HepG2 (cell line): ENCODE data around the gene OR7D2. TPM values are rescaled to one million over a fixed set of nuclear protein-coding genes. Genes with fewer than 3 reads are reported as not detected.
A peak's percentile ranks its signal among the peaks of the same experiment; 100 is the strongest.

Experiments used
- DBP ChIP-seq: sonication (generic); formaldehyde crosslinking; IDR thresholded peaks from 2 replicates; pipeline ENCODE4 v1.4.0; 2020; ENCODE audit warnings: missing genetic modification reagents; ENCODE audit errors: not compliant biosample characterization
- FOXA1 ChIP-seq, 2 experiments: fragments of 450-650 bp in 1 of 2; sonication (generic) in 1 of 2; formaldehyde crosslinking in 1 of 2; IDR thresholded peaks; 2 replicates each; pipeline versions ENCODE4 v1.4.0 to v1.6.1; 2016 to 2020; ENCODE audit warnings: missing genetic modification reagents in 1 of 2
- GATAD2A ChIP-seq: IDR thresholded peaks from 2 replicates; pipeline ENCODE4 v1.6.1; 2016
- LCORL ChIP-seq, 2 experiments: fragments of 450-650 bp in 1 of 2; sonication (generic) in 1 of 2; formaldehyde crosslinking in 1 of 2; IDR thresholded peaks; 2 replicates each; pipeline versions ENCODE4 v1.5.0 to v1.6.1; 2017 to 2020; ENCODE audit warnings: antibody characterized with exemption in 1 of 2, missing genetic modification reagents in 1 of 2
- MYC ChIP-seq: sonication (generic); formaldehyde crosslinking; IDR thresholded peaks from 2 replicates; pipeline ENCODE4 v1.9.0; 2021; ENCODE audit warnings: missing genetic modification reagents, borderline replicate concordance
- PRPF4 ChIP-seq: fragments of 200-400 bp; formaldehyde crosslinking; IDR thresholded peaks from 2 replicates; pipeline ENCODE4 v1.6.1; 2016; ENCODE audit warnings: low read length, low read depth; ENCODE audit not compliant: poor library complexity, severe bottlenecking
- RCOR2 ChIP-seq: IDR thresholded peaks from 2 replicates; pipeline ENCODE4 v1.6.1; 2016; ENCODE audit warnings: missing biosample characterization, missing genetic modification reagents
- SMARCE1 ChIP-seq: fragments of 450-650 bp; IDR thresholded peaks from 2 replicates; pipeline ENCODE4 v1.6.1; 2017; ENCODE audit warnings: borderline replicate concordance
- ZBTB42 ChIP-seq: sonication (generic); formaldehyde crosslinking; IDR thresholded peaks from 2 replicates; pipeline ENCODE4 v1.5.0; 2020; ENCODE audit warnings: mild to moderate bottlenecking, missing genetic modification reagents
- ZNF496 ChIP-seq: sonication (generic); formaldehyde crosslinking; IDR thresholded peaks from 2 replicates; pipeline ENCODE4 v1.8.1; 2023; ENCODE audit warnings: mild to moderate bottlenecking, moderate library complexity, missing genetic modification reagents; ENCODE audit not compliant: insufficient replicate concordance
- ZNF530 ChIP-seq: sonication (generic); formaldehyde crosslinking; IDR thresholded peaks from 2 replicates; pipeline ENCODE4 v1.5.0; 2020; ENCODE audit warnings: low read depth, mild to moderate bottlenecking, missing genetic modification reagents
- ZNF761 ChIP-seq: sonication (generic); formaldehyde crosslinking; conservative IDR thresholded peaks from 2 replicates; pipeline ENCODE4 v1.4.0; 2020; ENCODE audit warnings: mild to moderate bottlenecking, missing genetic modification reagents
- ZSCAN9 ChIP-seq: IDR thresholded peaks from 2 replicates; pipeline ENCODE4 v1.6.1; 2016; ENCODE audit warnings: borderline replicate concordance
- polyA plus RNA-seq, 8 experiments: library from polyadenylated mRNA; depleted of rRNA in 3 of 8; stranded (reverse) in 7 of 8; unstranded in 1 of 8; fragments of >200 nt; fragmentation: Illumina TruSeq in 4 of 8; extraction: Trizol in 4 of 8; gene quantifications; 2 replicates each; pipeline versions ENCODE4 v1.2.1 to v1.2.3, GENCODE V29; 2011 to 2016; ENCODE audit warnings: low read depth in 4 of 8, missing spikeins in 1 of 8, mixed read lengths in 1 of 8; ENCODE audit not compliant: insufficient read depth in 1 of 8
- total RNA-seq, 5 experiments: library from RNA; depleted of rRNA; stranded (reverse); fragments of >200 nt; fragmentation: Illumina TruSeq; extraction: Trizol; gene quantifications; 2 replicates each; pipeline ENCODE4 v1.2.3, GENCODE V29; 2016; ENCODE audit warnings: low read depth in 1 of 5
- TF ChIP-seq, protein P1 (sequence below): sonication (generic); formaldehyde crosslinking; IDR thresholded peaks from 2 replicates; pipeline ENCODE4 v1.4.0; 2020; ENCODE audit warnings: missing genetic modification reagents, borderline replicate concordance
- TF ChIP-seq, protein P2 (sequence below): sonication (generic); formaldehyde crosslinking; IDR thresholded peaks from 2 replicates; pipeline ENCODE4 v1.4.0; 2020; ENCODE audit warnings: missing genetic modification reagents
- TF ChIP-seq, protein P3 (sequence below): sonication (generic); formaldehyde crosslinking; IDR thresholded peaks from 2 replicates; pipeline ENCODE4 v1.5.1; 2020; ENCODE audit warnings: mild to moderate bottlenecking, missing genetic modification reagents, borderline replicate concordance

OR7D2 gene
- total and polyA plus RNA-seq, 2 of the 13 experiments (the other 11 are each of a cell fraction or from before 2014, with no cell fraction given), result 0.07 TPM; not detected in 1

- TF ChIP-seq, protein P1, sequence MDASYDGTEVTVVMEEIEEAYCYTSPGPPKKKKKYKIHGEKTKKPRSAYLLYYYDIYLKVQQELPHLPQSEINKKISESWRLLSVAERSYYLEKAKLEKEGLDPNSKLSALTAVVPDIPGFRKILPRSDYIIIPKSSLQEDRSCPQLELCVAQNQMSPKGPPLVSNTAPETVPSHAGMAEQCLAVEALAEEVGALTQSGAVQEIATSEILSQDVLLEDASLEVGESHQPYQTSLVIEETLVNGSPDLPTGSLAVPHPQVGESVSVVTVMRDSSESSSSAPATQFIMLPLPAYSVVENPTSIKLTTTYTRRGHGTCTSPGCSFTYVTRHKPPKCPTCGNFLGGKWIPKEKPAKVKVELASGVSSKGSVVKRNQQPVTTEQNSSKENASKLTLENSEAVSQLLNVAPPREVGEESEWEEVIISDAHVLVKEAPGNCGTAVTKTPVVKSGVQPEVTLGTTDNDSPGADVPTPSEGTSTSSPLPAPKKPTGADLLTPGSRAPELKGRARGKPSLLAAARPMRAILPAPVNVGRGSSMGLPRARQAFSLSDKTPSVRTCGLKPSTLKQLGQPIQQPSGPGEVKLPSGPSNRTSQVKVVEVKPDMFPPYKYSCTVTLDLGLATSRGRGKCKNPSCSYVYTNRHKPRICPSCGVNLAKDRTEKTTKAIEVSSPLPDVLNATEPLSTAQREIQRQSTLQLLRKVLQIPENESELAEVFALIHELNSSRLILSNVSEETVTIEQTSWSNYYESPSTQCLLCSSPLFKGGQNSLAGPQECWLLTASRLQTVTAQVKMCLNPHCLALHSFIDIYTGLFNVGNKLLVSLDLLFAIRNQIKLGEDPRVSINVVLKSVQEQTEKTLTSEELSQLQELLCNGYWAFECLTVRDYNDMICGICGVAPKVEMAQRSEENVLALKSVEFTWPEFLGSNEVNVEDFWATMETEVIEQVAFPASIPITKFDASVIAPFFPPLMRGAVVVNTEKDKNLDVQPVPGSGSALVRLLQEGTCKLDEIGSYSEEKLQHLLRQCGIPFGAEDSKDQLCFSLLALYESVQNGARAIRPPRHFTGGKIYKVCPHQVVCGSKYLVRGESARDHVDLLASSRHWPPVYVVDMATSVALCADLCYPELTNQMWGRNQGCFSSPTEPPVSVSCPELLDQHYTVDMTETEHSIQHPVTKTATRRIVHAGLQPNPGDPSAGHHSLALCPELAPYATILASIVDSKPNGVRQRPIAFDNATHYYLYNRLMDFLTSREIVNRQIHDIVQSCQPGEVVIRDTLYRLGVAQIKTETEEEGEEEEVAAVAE (CRISPR knock-in tag), result no peak
- TF ChIP-seq, protein P2, sequence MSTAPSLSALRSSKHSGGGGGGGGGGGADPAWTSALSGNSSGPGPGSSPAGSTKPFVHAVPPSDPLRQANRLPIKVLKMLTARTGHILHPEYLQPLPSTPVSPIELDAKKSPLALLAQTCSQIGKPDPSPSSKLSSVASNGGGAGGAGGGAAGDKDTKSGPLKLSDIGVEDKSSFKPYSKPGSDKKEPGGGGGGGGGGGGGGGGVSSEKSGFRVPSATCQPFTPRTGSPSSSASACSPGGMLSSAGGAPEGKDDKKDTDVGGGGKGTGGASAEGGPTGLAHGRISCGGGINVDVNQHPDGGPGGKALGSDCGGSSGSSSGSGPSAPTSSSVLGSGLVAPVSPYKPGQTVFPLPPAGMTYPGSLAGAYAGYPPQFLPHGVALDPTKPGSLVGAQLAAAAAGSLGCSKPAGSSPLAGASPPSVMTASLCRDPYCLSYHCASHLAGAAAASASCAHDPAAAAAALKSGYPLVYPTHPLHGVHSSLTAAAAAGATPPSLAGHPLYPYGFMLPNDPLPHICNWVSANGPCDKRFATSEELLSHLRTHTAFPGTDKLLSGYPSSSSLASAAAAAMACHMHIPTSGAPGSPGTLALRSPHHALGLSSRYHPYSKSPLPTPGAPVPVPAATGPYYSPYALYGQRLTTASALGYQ (CRISPR knock-in tag), result no peak
- TF ChIP-seq PRPF4, result no peak
- no peak for TF ChIP-seq FOXA1 (IDR thresholded peaks at IDR 0.05)
- TF ChIP-seq FOXA1 (CRISPR knock-in tag; IDR thresholded peaks at IDR 0.05), result no peak
- no peak for TF ChIP-seq SMARCE1
- TF ChIP-seq, protein P3, sequence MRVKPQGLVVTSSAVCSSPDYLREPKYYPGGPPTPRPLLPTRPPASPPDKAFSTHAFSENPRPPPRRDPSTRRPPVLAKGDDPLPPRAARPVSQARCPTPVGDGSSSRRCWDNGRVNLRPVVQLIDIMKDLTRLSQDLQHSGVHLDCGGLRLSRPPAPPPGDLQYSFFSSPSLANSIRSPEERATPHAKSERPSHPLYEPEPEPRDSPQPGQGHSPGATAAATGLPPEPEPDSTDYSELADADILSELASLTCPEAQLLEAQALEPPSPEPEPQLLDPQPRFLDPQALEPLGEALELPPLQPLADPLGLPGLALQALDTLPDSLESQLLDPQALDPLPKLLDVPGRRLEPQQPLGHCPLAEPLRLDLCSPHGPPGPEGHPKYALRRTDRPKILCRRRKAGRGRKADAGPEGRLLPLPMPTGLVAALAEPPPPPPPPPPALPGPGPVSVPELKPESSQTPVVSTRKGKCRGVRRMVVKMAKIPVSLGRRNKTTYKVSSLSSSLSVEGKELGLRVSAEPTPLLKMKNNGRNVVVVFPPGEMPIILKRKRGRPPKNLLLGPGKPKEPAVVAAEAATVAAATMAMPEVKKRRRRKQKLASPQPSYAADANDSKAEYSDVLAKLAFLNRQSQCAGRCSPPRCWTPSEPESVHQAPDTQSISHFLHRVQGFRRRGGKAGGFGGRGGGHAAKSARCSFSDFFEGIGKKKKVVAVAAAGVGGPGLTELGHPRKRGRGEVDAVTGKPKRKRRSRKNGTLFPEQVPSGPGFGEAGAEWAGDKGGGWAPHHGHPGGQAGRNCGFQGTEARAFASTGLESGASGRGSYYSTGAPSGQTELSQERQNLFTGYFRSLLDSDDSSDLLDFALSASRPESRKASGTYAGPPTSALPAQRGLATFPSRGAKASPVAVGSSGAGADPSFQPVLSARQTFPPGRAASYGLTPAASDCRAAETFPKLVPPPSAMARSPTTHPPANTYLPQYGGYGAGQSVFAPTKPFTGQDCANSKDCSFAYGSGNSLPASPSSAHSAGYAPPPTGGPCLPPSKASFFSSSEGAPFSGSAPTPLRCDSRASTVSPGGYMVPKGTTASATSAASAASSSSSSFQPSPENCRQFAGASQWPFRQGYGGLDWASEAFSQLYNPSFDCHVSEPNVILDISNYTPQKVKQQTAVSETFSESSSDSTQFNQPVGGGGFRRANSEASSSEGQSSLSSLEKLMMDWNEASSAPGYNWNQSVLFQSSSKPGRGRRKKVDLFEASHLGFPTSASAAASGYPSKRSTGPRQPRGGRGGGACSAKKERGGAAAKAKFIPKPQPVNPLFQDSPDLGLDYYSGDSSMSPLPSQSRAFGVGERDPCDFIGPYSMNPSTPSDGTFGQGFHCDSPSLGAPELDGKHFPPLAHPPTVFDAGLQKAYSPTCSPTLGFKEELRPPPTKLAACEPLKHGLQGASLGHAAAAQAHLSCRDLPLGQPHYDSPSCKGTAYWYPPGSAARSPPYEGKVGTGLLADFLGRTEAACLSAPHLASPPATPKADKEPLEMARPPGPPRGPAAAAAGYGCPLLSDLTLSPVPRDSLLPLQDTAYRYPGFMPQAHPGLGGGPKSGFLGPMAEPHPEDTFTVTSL, result no peak
- no peak for TF ChIP-seq ZBTB42 (CRISPR knock-in tag)
- TF ChIP-seq MYC (CRISPR knock-in tag), result peak; percentile 9; the same call in 1 of the 2 replicates
- no peak for TF ChIP-seq RCOR2
- TF ChIP-seq DBP (CRISPR knock-in tag), result no peak
- no peak for TF ChIP-seq ZNF761 (CRISPR knock-in tag)
- TF ChIP-seq ZNF496 (CRISPR knock-in tag), result no peak
- no peak for TF ChIP-seq LCORL (IDR thresholded peaks at IDR 0.05)
- TF ChIP-seq LCORL (CRISPR knock-in tag; IDR thresholded peaks at IDR 0.05), result 0 out of 2 replicates have a peak, but pooled peaks have one; percentile 17
- TF ChIP-seq GATAD2A (CRISPR knock-in tag), result no peak
- no peak for TF ChIP-seq ZNF530 (CRISPR knock-in tag)
- TF ChIP-seq ZSCAN9, result no peak
Measured at GRCh38 chr19:9205501-9206113, 26.8 kb downstream of the OR7D2 start (continued).
